Measurements from ENCODE around the gene SRP19.
A peak's percentile ranks its signal among the peaks of the same experiment; 100 is the strongest.
"Not testable (repeated sequence)": the region's sequence is repeated elsewhere in the genome, so short reads cannot be mapped to it uniquely, and the experiment has no call there.

Gene SRP19

DNA sequence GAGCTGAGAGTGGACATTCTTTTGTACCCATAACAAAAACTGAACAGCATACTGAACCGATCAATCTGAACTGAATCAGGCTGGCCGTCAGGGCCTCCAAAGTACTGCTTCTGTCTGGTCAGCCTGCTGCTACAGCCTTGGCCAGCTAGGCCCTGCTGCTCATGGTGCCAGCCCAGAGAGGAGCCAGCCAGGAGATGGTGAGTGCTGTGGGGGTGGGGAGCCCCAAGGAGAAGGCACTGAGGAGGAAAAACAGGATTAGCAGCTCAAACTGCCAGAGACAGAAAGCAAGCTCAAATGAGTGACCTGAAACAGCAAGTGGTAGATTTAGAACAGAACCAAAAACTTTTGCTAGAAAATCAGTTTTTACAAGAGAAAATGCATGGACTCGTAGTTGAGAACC, 23.9 kb downstream of the SRP19 start:
- Histone ChIP-seq H3K4me1 (ENCODE audit: control insufficient read depth, insufficient read depth, low read length, poor library complexity, severe bottlenecking) (peaks cover 23% of the 10 kb centered on the region), H3K36me3 (ENCODE audit: control insufficient read depth, insufficient read depth, low read length) (peaks cover 29% of the 10 kb centered on the region), H3K27ac (ENCODE audit: insufficient read depth, low read length, poor library complexity, severe bottlenecking) (peak overlapping the region; percentile 43), H3K27me3 (replicated peaks; ENCODE audit: control insufficient read depth, insufficient read depth, low read length, poor library complexity, severe bottlenecking) (no peaks in the 10 kb centered on the region), H3K9me3 (ENCODE audit: control insufficient read depth, low read length) (no peaks in the 10 kb centered on the region), H3K4me3 (ENCODE audit: insufficient read depth, low read depth, low read length, poor library complexity, severe bottlenecking) (no peak overlapping the region)
- no peak for DNase-seq

DNA sequence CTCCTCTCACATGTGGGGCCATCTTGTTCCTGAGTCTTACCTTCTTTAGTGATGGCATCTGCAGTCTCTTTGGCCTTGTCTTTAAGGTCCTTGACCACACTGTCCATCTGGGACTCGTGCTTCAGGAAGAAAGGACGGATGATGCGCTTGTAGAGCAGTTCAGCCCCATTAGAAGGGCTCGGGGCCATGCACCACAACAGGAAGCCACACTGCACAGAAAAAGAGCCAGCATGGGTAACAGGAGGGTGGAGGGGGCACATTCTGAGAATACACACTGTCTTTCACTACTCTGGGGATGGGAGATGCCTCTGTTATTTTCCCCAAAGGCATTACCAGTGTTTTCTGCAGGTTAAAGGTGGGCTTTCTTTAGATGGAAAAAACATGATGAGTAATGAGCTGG, 25.9 kb downstream of the SRP19 start:
- H3K27ac ChIP-seq (ENCODE audit: insufficient read depth, low read length, poor library complexity, severe bottlenecking): peak overlapping the region; percentile 26
- H3K9me3 ChIP-seq (ENCODE audit: control insufficient read depth, low read length): no peaks in the 10 kb centered on the region
- no peaks in the 10 kb centered on the region for H3K27me3 ChIP-seq (replicated peaks; ENCODE audit: control insufficient read depth, insufficient read depth, low read length, poor library complexity, severe bottlenecking)
- H3K4me1 ChIP-seq (ENCODE audit: control insufficient read depth, insufficient read depth, low read length, poor library complexity, severe bottlenecking): peaks cover 19% of the 10 kb centered on the region
- DNase-seq: no peak
- H3K4me3 ChIP-seq (ENCODE audit: insufficient read depth, low read depth, low read length, poor library complexity, severe bottlenecking): no peak overlapping the region
- peaks cover 24% of the 10 kb centered on the region for H3K36me3 ChIP-seq (ENCODE audit: control insufficient read depth, insufficient read depth, low read length)

GRCh38 chr5:112892066-112892465, 31.0 kb downstream of the SRP19 start:
- not testable (repeated sequence) for H3K27me3 ChIP-seq (replicated peaks; ENCODE audit: control insufficient read depth, insufficient read depth, low read length, poor library complexity, severe bottlenecking); H3K9me3 ChIP-seq (ENCODE audit: control insufficient read depth, low read length); H3K4me3 ChIP-seq (ENCODE audit: insufficient read depth, low read depth, low read length, poor library complexity, severe bottlenecking); H3K27ac ChIP-seq (ENCODE audit: insufficient read depth, low read length, poor library complexity, severe bottlenecking); DNase-seq; H3K36me3 ChIP-seq (ENCODE audit: control insufficient read depth, insufficient read depth, low read length)
- peaks cover 14% of the 10 kb centered on the region for H3K4me1 ChIP-seq (ENCODE audit: control insufficient read depth, insufficient read depth, low read length, poor library complexity, severe bottlenecking)

DNA sequence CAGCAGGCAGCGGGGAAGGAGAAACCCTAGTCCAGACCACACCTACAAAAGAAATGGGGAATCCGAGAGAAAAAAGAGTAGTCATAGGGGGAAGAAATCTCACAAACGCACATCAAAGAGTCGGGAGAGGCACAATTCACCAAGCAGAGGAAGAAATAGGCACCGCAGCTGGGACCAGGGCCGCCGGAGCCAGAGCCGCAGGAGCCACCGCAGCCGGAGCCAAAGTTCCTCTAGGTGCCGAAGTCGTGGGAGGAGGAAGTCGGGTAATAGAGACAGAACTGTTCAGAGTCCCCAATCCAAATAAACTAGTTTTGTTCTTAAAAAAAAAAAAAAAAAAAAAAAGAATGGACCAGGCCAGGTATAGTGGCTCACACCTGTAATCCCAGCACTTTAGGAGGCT, 31.7 kb downstream of the SRP19 start:
- H3K27me3 ChIP-seq (replicated peaks; ENCODE audit: control insufficient read depth, insufficient read depth, low read length, poor library complexity, severe bottlenecking): no peaks in the 10 kb centered on the region
- H3K4me3 ChIP-seq (ENCODE audit: insufficient read depth, low read depth, low read length, poor library complexity, severe bottlenecking): no peak overlapping the region
- H3K9me3 ChIP-seq (ENCODE audit: control insufficient read depth, low read length): no peaks in the 10 kb centered on the region
- no peak for DNase-seq
- H3K4me1 ChIP-seq (ENCODE audit: control insufficient read depth, insufficient read depth, low read length, poor library complexity, severe bottlenecking): peaks cover 7% of the 10 kb centered on the region
- H3K36me3 ChIP-seq (ENCODE audit: control insufficient read depth, insufficient read depth, low read length): peaks cover 11% of the 10 kb centered on the region
- H3K27ac ChIP-seq (ENCODE audit: insufficient read depth, low read length, poor library complexity, severe bottlenecking): no peak overlapping the region

GRCh38 chr5:112895682-112896081, 34.6 kb downstream of the SRP19 start:
- Histone ChIP-seq H3K4me3 (ENCODE audit: insufficient read depth, low read depth, low read length, poor library complexity, severe bottlenecking) (no peak overlapping the region), H3K36me3 (ENCODE audit: control insufficient read depth, insufficient read depth, low read length) (peaks cover 15% of the 10 kb centered on the region), H3K27me3 (replicated peaks; ENCODE audit: control insufficient read depth, insufficient read depth, low read length, poor library complexity, severe bottlenecking) (no peaks in the 10 kb centered on the region), H3K4me1 (ENCODE audit: control insufficient read depth, insufficient read depth, low read length, poor library complexity, severe bottlenecking) (no peaks in the 10 kb centered on the region), H3K27ac (ENCODE audit: insufficient read depth, low read length, poor library complexity, severe bottlenecking) (no peak overlapping the region), H3K9me3 (ENCODE audit: control insufficient read depth, low read length) (no peaks in the 10 kb centered on the region)
- DNase-seq: no peak

GRCh38 chr5:112902561-112902960, 41.5 kb downstream of the SRP19 start:
- Histone ChIP-seq H3K27me3 (replicated peaks; ENCODE audit: control insufficient read depth, insufficient read depth, low read length, poor library complexity, severe bottlenecking) (no peaks in the 10 kb centered on the region), H3K4me1 (ENCODE audit: control insufficient read depth, insufficient read depth, low read length, poor library complexity, severe bottlenecking) (no peaks in the 10 kb centered on the region), H3K36me3 (ENCODE audit: control insufficient read depth, insufficient read depth, low read length) (peaks cover 9% of the 10 kb centered on the region), H3K4me3 (ENCODE audit: insufficient read depth, low read depth, low read length, poor library complexity, severe bottlenecking) (no peak overlapping the region), H3K9me3 (ENCODE audit: control insufficient read depth, low read length) (no peaks in the 10 kb centered on the region), H3K27ac (ENCODE audit: insufficient read depth, low read length, poor library complexity, severe bottlenecking) (no peak overlapping the region)
- no peak for DNase-seq

- H3K27me3 ChIP-seq (replicated peaks; ENCODE audit: control insufficient read depth, insufficient read depth, low read length, poor library complexity, severe bottlenecking); H3K9me3 ChIP-seq (ENCODE audit: control insufficient read depth, low read length); H3K4me1 ChIP-seq (ENCODE audit: control insufficient read depth, insufficient read depth, low read length, poor library complexity, severe bottlenecking); H3K4me3 ChIP-seq (ENCODE audit: insufficient read depth, low read depth, low read length, poor library complexity, severe bottlenecking); DNase-seq; H3K27ac ChIP-seq (ENCODE audit: insufficient read depth, low read length, poor library complexity, severe bottlenecking): not testable (repeated sequence)
- peaks cover 15% of the 10 kb centered on the region for H3K36me3 ChIP-seq (ENCODE audit: control insufficient read depth, insufficient read depth, low read length)
These were observed 43.9 kb downstream of the SRP19 start for GRCh38 chr5:112904996-112905395.

- H3K4me1 ChIP-seq (ENCODE audit: control insufficient read depth, insufficient read depth, low read length, poor library complexity, severe bottlenecking): no peaks in the 10 kb centered on the region
- no peak overlapping the region for H3K27ac ChIP-seq (ENCODE audit: insufficient read depth, low read length, poor library complexity, severe bottlenecking)
- no peak overlapping the region for H3K4me3 ChIP-seq (ENCODE audit: insufficient read depth, low read depth, low read length, poor library complexity, severe bottlenecking)
- no peaks in the 10 kb centered on the region for H3K27me3 ChIP-seq (replicated peaks; ENCODE audit: control insufficient read depth, insufficient read depth, low read length, poor library complexity, severe bottlenecking)
- no peak for DNase-seq
- peaks cover 18% of the 10 kb centered on the region for H3K36me3 ChIP-seq (ENCODE audit: control insufficient read depth, insufficient read depth, low read length)
- H3K9me3 ChIP-seq (ENCODE audit: control insufficient read depth, low read length): no peaks in the 10 kb centered on the region
These were observed 45.5 kb downstream of the SRP19 start for GRCh38 chr5:112906637-112907036.

- H3K9me3 ChIP-seq (ENCODE audit: control insufficient read depth, low read length): no peaks in the 10 kb centered on the region
- no peak for DNase-seq
- peaks cover 18% of the 10 kb centered on the region for H3K36me3 ChIP-seq (ENCODE audit: control insufficient read depth, insufficient read depth, low read length)
- H3K4me1 ChIP-seq (ENCODE audit: control insufficient read depth, insufficient read depth, low read length, poor library complexity, severe bottlenecking): no peaks in the 10 kb centered on the region
- no peaks in the 10 kb centered on the region for H3K27me3 ChIP-seq (replicated peaks; ENCODE audit: control insufficient read depth, insufficient read depth, low read length, poor library complexity, severe bottlenecking)
- H3K4me3 ChIP-seq (ENCODE audit: insufficient read depth, low read depth, low read length, poor library complexity, severe bottlenecking): no peak overlapping the region
- H3K27ac ChIP-seq (ENCODE audit: insufficient read depth, low read length, poor library complexity, severe bottlenecking): no peak overlapping the region
These were observed 46.1 kb downstream of the SRP19 start for GRCh38 chr5:112907166-112907631.

GRCh38 chr5:112908854-112909253, 47.8 kb downstream of the SRP19 start:
- H3K4me3 ChIP-seq (ENCODE audit: insufficient read depth, low read depth, low read length, poor library complexity, severe bottlenecking): no peak overlapping the region
- no peaks in the 10 kb centered on the region for H3K4me1 ChIP-seq (ENCODE audit: control insufficient read depth, insufficient read depth, low read length, poor library complexity, severe bottlenecking)
- H3K27me3 ChIP-seq (replicated peaks; ENCODE audit: control insufficient read depth, insufficient read depth, low read length, poor library complexity, severe bottlenecking): no peaks in the 10 kb centered on the region
- no peaks in the 10 kb centered on the region for H3K9me3 ChIP-seq (ENCODE audit: control insufficient read depth, low read length)
- peaks cover 18% of the 10 kb centered on the region for H3K36me3 ChIP-seq (ENCODE audit: control insufficient read depth, insufficient read depth, low read length)
- H3K27ac ChIP-seq (ENCODE audit: insufficient read depth, low read length, poor library complexity, severe bottlenecking): no peak overlapping the region
- no peak for DNase-seq

GRCh38 chr5:112910529-112910928, 49.4 kb downstream of the SRP19 start:
- Histone ChIP-seq H3K4me3 (ENCODE audit: insufficient read depth, low read depth, low read length, poor library complexity, severe bottlenecking) (no peak overlapping the region), H3K4me1 (ENCODE audit: control insufficient read depth, insufficient read depth, low read length, poor library complexity, severe bottlenecking) (no peaks in the 10 kb centered on the region), H3K27ac (ENCODE audit: insufficient read depth, low read length, poor library complexity, severe bottlenecking) (no peak overlapping the region), H3K9me3 (ENCODE audit: control insufficient read depth, low read length) (no peaks in the 10 kb centered on the region), H3K36me3 (ENCODE audit: control insufficient read depth, insufficient read depth, low read length) (peaks cover 18% of the 10 kb centered on the region), H3K27me3 (replicated peaks; ENCODE audit: control insufficient read depth, insufficient read depth, low read length, poor library complexity, severe bottlenecking) (no peaks in the 10 kb centered on the region)
- DNase-seq: no peak

Measured in effector memory CD4-positive, alpha-beta T cell (primary cell).